Keratinocyte (primary cell): ENCODE results near the gene C12orf42. TPM values are rescaled to one million over a fixed set of nuclear protein-coding genes. Genes with fewer than 3 reads are reported as not detected.

Source experiments
- DNase-seq: peaks from one replicate; pipeline ENCODE4 v3.0.0-alpha.2; 2011; ENCODE audit warnings: low read depth, missing footprints, low spot score
- FAIRE-seq: peaks from 2 replicates; lab custom pipeline; 2011; peaks lifted over from hg19 to GRCh38; lab: Jason Lieb, UNC
- H2AFZ ChIP-seq: 2 replicates; pipeline ENCODE4 v1.6.0; 2012; ENCODE audit warnings: low read length, control low read depth, inconsistent platforms; ENCODE audit not compliant: control insufficient read depth
- H3K27ac ChIP-seq: 2 replicates; pipeline ENCODE4 v1.5.1; 2011; ENCODE audit warnings: low read length; ENCODE audit not compliant: control insufficient read depth, insufficient read depth
- H3K27me3 ChIP-seq: 3 replicates; pipeline ENCODE4 v1.6.0; 2011; ENCODE audit warnings: low read length; ENCODE audit not compliant: control insufficient read depth, insufficient read depth; ENCODE audit errors: extremely low read depth
- H3K36me3 ChIP-seq, 2 experiments: 2 replicates in 1 of 2; 3 replicates in 1 of 2; pipeline ENCODE4 v1.5.1; 2011; ENCODE audit warnings: low read length in 2 of 2, mild to moderate bottlenecking in 1 of 2; ENCODE audit not compliant: control insufficient read depth in 2 of 2, insufficient read depth in 2 of 2; ENCODE audit errors: extremely low read depth in 1 of 2
- H3K4me1 ChIP-seq: 3 replicates; pipeline ENCODE4 v1.5.1; 2011; ENCODE audit warnings: low read length; ENCODE audit not compliant: control insufficient read depth, insufficient read depth; ENCODE audit errors: extremely low read depth
- H3K4me2 ChIP-seq: 3 replicates; pipeline ENCODE4 v1.6.0; 2011; ENCODE audit warnings: low read depth, low read length; ENCODE audit not compliant: control insufficient read depth, insufficient read depth; ENCODE audit errors: extremely low read depth
- H3K4me3 ChIP-seq, 3 experiments: fragments of 200-600 bp in 1 of 3; sonication (generic) in 1 of 3; 2 replicates in 2 of 3; 3 replicates in 1 of 3; pipeline ENCODE4 v1.5.1; 2011 to 2016; ENCODE audit warnings: low read length in 3 of 3, mild to moderate bottlenecking in 3 of 3, control low read depth in 2 of 3, inconsistent platforms in 1 of 3, low read depth in 1 of 3, mixed read lengths in 1 of 3, mixed run types in 1 of 3, moderate library complexity in 1 of 3; ENCODE audit not compliant: control insufficient read depth in 2 of 3, insufficient read depth in 2 of 3; ENCODE audit errors: extremely low read depth in 1 of 3
- H3K79me2 ChIP-seq: 2 replicates; pipeline ENCODE4 v1.6.0; 2012; ENCODE audit warnings: low read length; ENCODE audit not compliant: control insufficient read depth, insufficient read depth
- H3K9ac ChIP-seq: 3 replicates; pipeline ENCODE4 v1.6.0; 2011; ENCODE audit warnings: low read length; ENCODE audit not compliant: control insufficient read depth, insufficient read depth; ENCODE audit errors: extremely low read depth
- H3K9me1 ChIP-seq: 3 replicates; pipeline ENCODE4 v1.6.0; 2011; ENCODE audit warnings: low read length; ENCODE audit not compliant: control insufficient read depth, insufficient read depth; ENCODE audit errors: extremely low read depth
- H3K9me3 ChIP-seq: 2 replicates; pipeline ENCODE4 v1.5.1; 2012; ENCODE audit warnings: low read depth, low read length; ENCODE audit not compliant: control insufficient read depth
- H4K20me1 ChIP-seq: 3 replicates; pipeline ENCODE4 v1.6.0; 2011; ENCODE audit warnings: low read length; ENCODE audit not compliant: control insufficient read depth, insufficient read depth; ENCODE audit errors: extremely low read depth
- EZH2 ChIP-seq: IDR thresholded peaks from one replicate; pipeline ENCODE4 v1.6.1; 2012; ENCODE audit warnings: inconsistent platforms, mild to moderate bottlenecking, low read length, moderate library complexity
- dilution Hi-C: fragments of 300-500 bp; cut with MboI; formaldehyde crosslinking; loops from one replicate; pipeline ENCODE4 v1.7.0; 2020; ENCODE audit warnings: low sequenced_read_pairs; ENCODE audit not compliant: extremely low pct_ligation_motif_present
- polyA plus RNA-seq, 5 experiments: library from polyadenylated mRNA; depleted of rRNA in 3 of 5; stranded (reverse) in 3 of 5; stranded (forward) in 1 of 5; unstranded in 1 of 5; fragments of >200 nt; gene quantifications; 1 replicate in 1 of 5; 2 replicates in 3 of 5; 3 replicates in 1 of 5; pipeline versions ENCODE4 v1.2.1 to v1.2.3, GENCODE V29; 2011 to 2012; ENCODE audit warnings: missing spikeins in 2 of 5, low read depth in 1 of 5, low replicate concordance in 1 of 5
- TF ChIP-seq, protein P1 (sequence below), 3 experiments: IDR thresholded peaks in 1 of 3; conservative IDR thresholded peaks in 1 of 3; optimal IDR thresholded peaks in 1 of 3; 2 replicates in 2 of 3; 3 replicates in 1 of 3; pipeline versions ENCODE3 to v1.5.1; 2011; ENCODE audit warnings: low read length in 3 of 3, mild to moderate bottlenecking in 3 of 3, moderate library complexity in 2 of 3, control low read depth in 1 of 3, inconsistent platforms in 1 of 3; ENCODE audit not compliant: insufficient read depth in 2 of 3; ENCODE audit errors: extremely low read depth in 1 of 3

Gene C12orf42
- polyA plus RNA-seq, 1 donor (not counting 4 experiments of a cell fraction or from before 2014, with no cell fraction given), result 0.08 TPM

DNA sequence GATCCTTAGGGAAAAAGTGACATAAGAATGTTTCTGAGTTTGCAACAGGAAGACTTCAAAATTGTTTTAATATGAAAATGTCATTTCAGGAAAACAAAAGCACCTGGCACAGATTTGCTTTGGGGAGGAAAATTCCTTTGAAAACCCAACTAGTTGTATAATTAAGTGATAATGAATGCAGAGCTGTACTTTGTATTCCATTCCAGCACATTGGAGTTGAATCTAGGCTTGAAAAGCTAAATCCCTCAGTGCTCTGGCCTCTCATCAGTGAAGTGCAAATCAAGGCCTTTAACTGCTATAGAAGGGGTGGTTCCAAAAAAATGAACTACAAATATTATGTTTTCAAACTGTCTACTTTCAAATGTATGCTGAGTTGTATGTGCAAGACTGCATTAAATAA is 19.6 kb upstream of the C12orf42 start:
- DNase-seq (no peak), FAIRE-seq (no peak)
- no peak overlapping the region for H3K9ac ChIP-seq
- no peak overlapping the region for H3K4me2 ChIP-seq
- no peak overlapping the region for H3K27ac ChIP-seq
- H3K4me3 ChIP-seq, result no peak overlapping the region
- dilution Hi-C loops, result no loop called here
- no peaks in the 10 kb centered on the region for H3K9me3 ChIP-seq
- no peaks in the 10 kb centered on the region for H3K36me3 ChIP-seq
- no peaks in the 10 kb centered on the region for H3K4me1 ChIP-seq
- H2AFZ ChIP-seq, result no peak overlapping the region
- no peaks in the 10 kb centered on the region for H3K79me2 ChIP-seq
- TF ChIP-seq, protein P1, sequence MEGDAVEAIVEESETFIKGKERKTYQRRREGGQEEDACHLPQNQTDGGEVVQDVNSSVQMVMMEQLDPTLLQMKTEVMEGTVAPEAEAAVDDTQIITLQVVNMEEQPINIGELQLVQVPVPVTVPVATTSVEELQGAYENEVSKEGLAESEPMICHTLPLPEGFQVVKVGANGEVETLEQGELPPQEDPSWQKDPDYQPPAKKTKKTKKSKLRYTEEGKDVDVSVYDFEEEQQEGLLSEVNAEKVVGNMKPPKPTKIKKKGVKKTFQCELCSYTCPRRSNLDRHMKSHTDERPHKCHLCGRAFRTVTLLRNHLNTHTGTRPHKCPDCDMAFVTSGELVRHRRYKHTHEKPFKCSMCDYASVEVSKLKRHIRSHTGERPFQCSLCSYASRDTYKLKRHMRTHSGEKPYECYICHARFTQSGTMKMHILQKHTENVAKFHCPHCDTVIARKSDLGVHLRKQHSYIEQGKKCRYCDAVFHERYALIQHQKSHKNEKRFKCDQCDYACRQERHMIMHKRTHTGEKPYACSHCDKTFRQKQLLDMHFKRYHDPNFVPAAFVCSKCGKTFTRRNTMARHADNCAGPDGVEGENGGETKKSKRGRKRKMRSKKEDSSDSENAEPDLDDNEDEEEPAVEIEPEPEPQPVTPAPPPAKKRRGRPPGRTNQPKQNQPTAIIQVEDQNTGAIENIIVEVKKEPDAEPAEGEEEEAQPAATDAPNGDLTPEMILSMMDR (optimal IDR thresholded peaks at IDR 0.05 in 1 of 3, IDR thresholded peaks at IDR 0.05 in 1 of 3, conservative IDR thresholded peaks at IDR 0.05 in 1 of 3; ENCODE audit: extremely low read depth in 1 of 3, insufficient read depth in 2 of 3, low read length in 3 of 3), result no peak
- TF ChIP-seq EZH2, result no peak
- H3K9me1 ChIP-seq, result no peaks in the 10 kb centered on the region
- no peaks in the 10 kb centered on the region for H3K27me3 ChIP-seq
- no peaks in the 10 kb centered on the region for H4K20me1 ChIP-seq

DNA sequence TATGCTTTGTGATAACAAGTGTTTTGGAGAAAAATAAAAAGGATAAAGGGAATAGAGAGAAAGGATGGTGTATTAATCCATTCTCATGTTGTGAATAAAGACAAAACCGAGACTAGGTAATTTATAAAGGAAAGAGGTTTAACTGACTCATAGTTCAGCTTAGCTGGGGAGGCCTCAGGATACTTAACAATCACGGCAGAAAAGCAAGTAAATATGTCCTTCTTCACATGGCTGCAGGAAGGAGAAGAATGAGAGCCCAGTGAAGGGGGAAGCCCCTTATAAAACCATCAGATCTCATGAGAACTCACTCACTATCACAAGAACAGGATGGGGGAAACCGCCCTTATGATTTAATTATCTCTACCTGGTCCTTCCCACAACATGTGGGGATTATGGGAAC is 18.1 kb upstream of the C12orf42 start:
- H3K4me2 ChIP-seq, result no peak overlapping the region
- H2AFZ ChIP-seq, result no peak overlapping the region
- H3K27me3 ChIP-seq, result no peaks in the 10 kb centered on the region
- H3K9me3 ChIP-seq, result no peaks in the 10 kb centered on the region
- H3K79me2 ChIP-seq, result no peaks in the 10 kb centered on the region
- H3K4me1 ChIP-seq, result no peaks in the 10 kb centered on the region
- H3K27ac ChIP-seq, result no peak overlapping the region
- no peaks in the 10 kb centered on the region for H3K36me3 ChIP-seq
- no peak overlapping the region for H3K9ac ChIP-seq
- H3K4me3 ChIP-seq, result no peak overlapping the region
- dilution Hi-C loops, result no loop called here
- no peaks in the 10 kb centered on the region for H4K20me1 ChIP-seq
- no peak for FAIRE-seq
- DNase-seq, result no peak
- H3K9me1 ChIP-seq, result no peaks in the 10 kb centered on the region
- TF ChIP-seq, protein P1 (optimal IDR thresholded peaks at IDR 0.05 in 1 of 3, IDR thresholded peaks at IDR 0.05 in 1 of 3, conservative IDR thresholded peaks at IDR 0.05 in 1 of 3; ENCODE audit: extremely low read depth in 1 of 3, insufficient read depth in 2 of 3, low read length in 3 of 3), result no peak
- no peak for TF ChIP-seq EZH2
